ENCODE data around the gene HARBI1.

Gene HARBI1

GRCh38 chr11:46599340-46600193, 17.5 kb downstream of the HARBI1 start:
- H3K9me3 ChIP-seq (ENCODE audit: low read depth, low read length), result no peaks in the 10 kb centered on the region
- H3K27ac ChIP-seq, result peak overlapping the region; percentile 67; the same call in 1 of the 2 replicates
- DNase-seq (ENCODE audit: low read depth, low spot score), result no peak
- no peak overlapping the region for H3K4me3 ChIP-seq
- H3K9ac ChIP-seq (ENCODE audit: insufficient read length), result no peak overlapping the region
- TF ChIP-seq EZH2 (IDR thresholded peaks at IDR 0.05), result no peak
- no peak for TF ChIP-seq POLR2AphosphoS5 (IDR thresholded peaks at IDR 0.05; ENCODE audit: borderline replicate concordance, low read depth, low read length)
- no peak for TF ChIP-seq FOXP2 (optimal IDR thresholded peaks at IDR 0.05; ENCODE audit: control extremely low read depth, extremely low read length, insufficient read depth)
- no peaks in the 10 kb centered on the region for H3K36me3 ChIP-seq (ENCODE audit: insufficient read depth, low read length)

GRCh38 chr11:46597609-46598219, 19.3 kb downstream of the HARBI1 start:
- Histone ChIP-seq H3K36me3 (ENCODE audit: insufficient read depth, low read length) (no peaks in the 10 kb centered on the region), H3K9ac (ENCODE audit: insufficient read length) (no peak overlapping the region), H3K4me3 (no peak overlapping the region), H3K27ac (no peak overlapping the region), H3K9me3 (ENCODE audit: low read depth, low read length) (no peaks in the 10 kb centered on the region)
- no peak for DNase-seq (ENCODE audit: low read depth, low spot score)
- TF ChIP-seq FOXP2 (optimal IDR thresholded peaks at IDR 0.05; ENCODE audit: control extremely low read depth, extremely low read length, insufficient read depth) (no peak), POLR2AphosphoS5 (IDR thresholded peaks at IDR 0.05; ENCODE audit: borderline replicate concordance, low read depth, low read length) (no peak), EZH2 (IDR thresholded peaks at IDR 0.05) (no peak)

GRCh38 chr11:46597155-46597554, 19.9 kb downstream of the HARBI1 start:
- H3K4me3 ChIP-seq, result no peak overlapping the region
- H3K9me3 ChIP-seq (ENCODE audit: low read depth, low read length), result no peaks in the 10 kb centered on the region
- no peaks in the 10 kb centered on the region for H3K36me3 ChIP-seq (ENCODE audit: insufficient read depth, low read length)
- no peak overlapping the region for H3K9ac ChIP-seq (ENCODE audit: insufficient read length)
- TF ChIP-seq FOXP2 (optimal IDR thresholded peaks at IDR 0.05; ENCODE audit: control extremely low read depth, extremely low read length, insufficient read depth) (no peak), POLR2AphosphoS5 (IDR thresholded peaks at IDR 0.05; ENCODE audit: borderline replicate concordance, low read depth, low read length) (no peak), EZH2 (IDR thresholded peaks at IDR 0.05) (no peak)
- DNase-seq (ENCODE audit: low read depth, low spot score), result no peak
- H3K27ac ChIP-seq, result no peak overlapping the region

- Histone ChIP-seq H3K4me3 (peak overlapping the region; percentile 91; the same call in 1 of the 2 replicates), H3K27ac (peak overlapping the region; percentile 74; the same call in 1 of the 2 replicates), H3K9me3 (ENCODE audit: low read depth, low read length) (no peaks in the 10 kb centered on the region), H3K9ac (ENCODE audit: insufficient read length) (peak overlapping the region; percentile 91), H3K36me3 (ENCODE audit: insufficient read depth, low read length) (no peaks in the 10 kb centered on the region)
- TF ChIP-seq FOXP2 (optimal IDR thresholded peaks at IDR 0.05; ENCODE audit: control extremely low read depth, extremely low read length, insufficient read depth) (no peak), EZH2 (IDR thresholded peaks at IDR 0.05) (no peak), POLR2AphosphoS5 (IDR thresholded peaks at IDR 0.05; ENCODE audit: borderline replicate concordance, low read depth, low read length) (no peak)
- no peak for DNase-seq (ENCODE audit: low read depth, low spot score)
Observed at GRCh38 chr11:46594785-46595184, 22.2 kb downstream of the HARBI1 start.

- H3K9ac ChIP-seq (ENCODE audit: insufficient read length), result peak overlapping the region; percentile 91
- no peaks in the 10 kb centered on the region for H3K9me3 ChIP-seq (ENCODE audit: low read depth, low read length)
- TF ChIP-seq FOXP2 (optimal IDR thresholded peaks at IDR 0.05; ENCODE audit: control extremely low read depth, extremely low read length, insufficient read depth) (no peak), EZH2 (IDR thresholded peaks at IDR 0.05) (no peak), POLR2AphosphoS5 (IDR thresholded peaks at IDR 0.05; ENCODE audit: borderline replicate concordance, low read depth, low read length) (no peak)
- H3K4me3 ChIP-seq, result peak overlapping the region; percentile 91
- H3K27ac ChIP-seq, result peak overlapping the region; percentile 74
- DNase-seq (ENCODE audit: low read depth, low spot score), result no peak
- no peaks in the 10 kb centered on the region for H3K36me3 ChIP-seq (ENCODE audit: insufficient read depth, low read length)
Observed at GRCh38 chr11:46594374-46594700, 22.7 kb downstream of the HARBI1 start.

GRCh38 chr11:46593550-46594373, 23.3 kb downstream of the HARBI1 start, which contains the start of gene AMBRA1:
Gene AMBRA1 (minus strand): TSS chr11:46594023. CDS start chr11:46548380, 45,643 bp downstream.
- H3K27ac ChIP-seq, result peak within 1 kb of the TSS; percentile 74
- DNase-seq (ENCODE audit: low read depth, low spot score), result peak; percentile 72
- peak within 1 kb of the TSS; percentile 91 for H3K4me3 ChIP-seq
- peak within 1 kb of the TSS; percentile 91 for H3K9ac ChIP-seq (ENCODE audit: insufficient read length)
- H3K36me3 ChIP-seq (ENCODE audit: insufficient read depth, low read length), result no peaks in the 10 kb centered on the region
- H3K9me3 ChIP-seq (ENCODE audit: low read depth, low read length), result no peaks in the 10 kb centered on the region
- TF ChIP-seq FOXP2 (optimal IDR thresholded peaks at IDR 0.05; ENCODE audit: control extremely low read depth, extremely low read length, insufficient read depth), result peak; percentile 57
- TF ChIP-seq EZH2 (IDR thresholded peaks at IDR 0.05), result no peak
- TF ChIP-seq POLR2AphosphoS5 (IDR thresholded peaks at IDR 0.05; ENCODE audit: borderline replicate concordance, low read depth, low read length), result peak; percentile 79

GRCh38 chr11:46590740-46591605, 26.1 kb downstream of the HARBI1 start:
- peak; percentile 53 for DNase-seq (ENCODE audit: low read depth, low spot score)
- Histone ChIP-seq H3K4me3 (peak overlapping the region; percentile 47), H3K9ac (ENCODE audit: insufficient read length) (peak overlapping the region; percentile 28), H3K36me3 (ENCODE audit: insufficient read depth, low read length) (peaks cover 5% of the 10 kb centered on the region; the same call in 1 of the 2 replicates), H3K27ac (peak overlapping the region; percentile 57), H3K9me3 (ENCODE audit: low read depth, low read length) (no peaks in the 10 kb centered on the region)
- TF ChIP-seq POLR2AphosphoS5 (IDR thresholded peaks at IDR 0.05; ENCODE audit: borderline replicate concordance, low read depth, low read length) (no peak), FOXP2 (optimal IDR thresholded peaks at IDR 0.05; ENCODE audit: control extremely low read depth, extremely low read length, insufficient read depth) (no peak)
